ENCODE results near the gene HOXC13.

- no peak for TF ChIP-seq RBFOX2 (IDR thresholded peaks at IDR 0.05; ENCODE audit: low read depth, low read length)
- TF ChIP-seq FOSL1 (CRISPR knock-in tag; IDR thresholded peaks at IDR 0.05; ENCODE audit: borderline replicate concordance): no peak
- TF ChIP-seq ZBTB20 (CRISPR knock-in tag; IDR thresholded peaks at IDR 0.05; ENCODE audit: borderline replicate concordance, low read depth): no peak
Observed at GRCh38 chr12:53983950-53984572, 45.4 kb downstream of the HOXC13 start.

Measured in HepG2 (cell line).